GM12878 (cell line): ENCODE data around the gene SP1.

ENCODE experiments used
- CTCF ChIP-seq, 3 experiments: IDR thresholded peaks in 2 of 3; conservative IDR thresholded peaks in 1 of 3; 2 replicates each; pipeline ENCODE4 v1.5.1; 2011; ENCODE audit warnings: low read depth in 3 of 3, low read length in 3 of 3, mild to moderate bottlenecking in 3 of 3, control low read depth in 2 of 3, moderate library complexity in 2 of 3, inconsistent platforms in 1 of 3, mixed read lengths in 1 of 3; ENCODE audit not compliant: control insufficient read depth in 2 of 3, insufficient read depth in 1 of 3; ENCODE audit errors: extremely low read depth in 1 of 3
- EED ChIP-seq: sonication (generic); IDR thresholded peaks from 2 replicates; pipeline ENCODE4 v1.6.1; 2016; ENCODE audit warnings: antibody characterized with exemption, low read depth
- EP300 ChIP-seq, 2 experiments: fragments of 150-350 bp in 1 of 2; IDR thresholded peaks; 2 replicates each; pipeline ENCODE4 v1.6.1; 2011 to 2012; ENCODE audit warnings: low read depth in 2 of 2, low read length in 2 of 2, borderline replicate concordance in 1 of 2, improper control_type of control experiment in 1 of 2, inconsistent platforms in 1 of 2; ENCODE audit not compliant: control insufficient read depth in 1 of 2
- FOXM1 ChIP-seq: IDR thresholded peaks from 2 replicates; pipeline ENCODE4 v1.6.1; 2012; ENCODE audit warnings: low read depth, mild to moderate bottlenecking, inconsistent platforms, low read length, moderate library complexity
- HDGF ChIP-seq: fragments of 450-650 bp; IDR thresholded peaks from 2 replicates; pipeline ENCODE4 v1.6.1; 2016; ENCODE audit warnings: antibody characterized with exemption
- NRF1 ChIP-seq: conservative IDR thresholded peaks from 2 replicates; pipeline ENCODE4 v1.6.1; 2011; ENCODE audit warnings: mild to moderate bottlenecking, low read depth, low read length, improper control_type of control experiment
- POLR2A ChIP-seq: IDR thresholded peaks from 2 replicates; pipeline ENCODE4 v1.6.1; 2011; ENCODE audit warnings: low read depth, mild to moderate bottlenecking, low read length
- SUZ12 ChIP-seq: fragments of 200-600 bp; sonication (generic); IDR thresholded peaks from one replicate; pipeline ENCODE4 v1.6.1; 2018; ENCODE audit warnings: antibody characterized with exemption, mild to moderate bottlenecking; ENCODE audit not compliant: unreplicated experiment
- TAF1 ChIP-seq: IDR thresholded peaks from 2 replicates; pipeline ENCODE4 v1.6.1; 2011; ENCODE audit warnings: mild to moderate bottlenecking, low read depth, low read length, borderline replicate concordance
- TCF12 ChIP-seq: IDR thresholded peaks from 2 replicates; pipeline ENCODE4 v1.6.1; 2011; ENCODE audit warnings: low read depth, mild to moderate bottlenecking, low read length
- ZBTB4 ChIP-seq: fragments of 450-650 bp; formaldehyde crosslinking; IDR thresholded peaks from 2 replicates; pipeline ENCODE4 v1.4.0; 2022; ENCODE audit warnings: mild to moderate bottlenecking, moderate library complexity
- ZNF687 ChIP-seq: fragments of 450-650 bp; IDR thresholded peaks from 2 replicates; pipeline ENCODE4 v1.6.1; 2017; ENCODE audit warnings: mild to moderate bottlenecking, moderate library complexity

- TF ChIP-seq NRF1, result no peak
- no peak for TF ChIP-seq POLR2A
- TF ChIP-seq CTCF (IDR thresholded peaks at IDR 0.05 in 2 of 3, conservative IDR thresholded peaks at IDR 0.05 in 1 of 3; ENCODE audit: control insufficient read depth in 2 of 3, extremely low read depth in 1 of 3, insufficient read depth in 1 of 3, low read depth in 3 of 3, low read length in 3 of 3), result no peak
- TF ChIP-seq ZNF687, result no peak
- no peak for TF ChIP-seq EP300 (IDR thresholded peaks at IDR 0.05; ENCODE audit: borderline replicate concordance in 1 of 2, control insufficient read depth in 1 of 2, low read depth in 2 of 2, low read length in 2 of 2)
- TF ChIP-seq SUZ12, result no peak
- no peak for TF ChIP-seq TCF12
- no peak for TF ChIP-seq ZBTB4
- TF ChIP-seq TAF1, result no peak
- no peak for TF ChIP-seq EED
- no peak for TF ChIP-seq FOXM1
- TF ChIP-seq HDGF, result no peak
These were observed 48.1 kb downstream of the SP1 start for GRCh38 chr12:53427905-53428594.
